IMR-90 (cell line): ENCODE measurements around the gene SMOC1. TPM values are rescaled to one million over a fixed set of nuclear protein-coding genes. Genes with fewer than 3 reads are reported as not detected.
A peak's percentile ranks its signal among the peaks of the same experiment; 100 is the strongest.

Experiments
- ATAC-seq: fragments of 200-7000 bp; cut with Tn5 transposase; 2 replicates; pipeline ENCODE4 v1.9.1; 2020; ENCODE audit warnings: low read depth, mild to moderate bottlenecking, moderate library complexity
- BruUV-seq: library from RNA; stranded (reverse); fragments of 400-500 nt; replicated peaks from 2 replicates; lab custom pipeline; 2021; lab: Mats Ljungman, UMichigan
- CTCF ChIA-PET: fragments of 300-600 bp; formaldehyde crosslinking; extraction: SDS; loops from one replicate; lab custom pipeline; 2021; ENCODE audit warnings: antibody characterized with exemption; lab: Yijun Ruan, JAX
- POLR2A ChIA-PET: fragments of 300-600 bp; sonication (Branson Sonifier 250); formaldehyde crosslinking; loops from one replicate; lab custom pipeline; 2022; ENCODE audit warnings: antibody characterized with exemption; ENCODE audit not compliant: unreplicated experiment; lab: Charles Lee
- DNase-seq: peaks from one replicate; pipeline ENCODE4 v3.0.0; 2013
- H2AFZ ChIP-seq: replicated peaks from 2 replicates; pipeline ENCODE3; 2013; ENCODE audit warnings: low read length, mild to moderate bottlenecking; ENCODE audit not compliant: poor library complexity
- H2AK5ac ChIP-seq: 2 replicates; pipeline ENCODE4 v1.6.1; 2013; ENCODE audit warnings: low read depth, low read length, inconsistent platforms
- H2AK9ac ChIP-seq: replicated peaks from 2 replicates; pipeline ENCODE3; 2013; ENCODE audit warnings: mild to moderate bottlenecking, low read depth, low read length, moderate library complexity; ENCODE audit not compliant: poor library complexity
- H2BK120ac ChIP-seq: 2 replicates; pipeline ENCODE4 v1.6.1; 2013; ENCODE audit warnings: low read depth, low read length, inconsistent platforms
- H2BK15ac ChIP-seq: 3 replicates; pipeline ENCODE4 v1.6.1; 2013; ENCODE audit warnings: low read depth, low read length, inconsistent platforms
- H2BK20ac ChIP-seq: 2 replicates; pipeline ENCODE4 v1.6.1; 2013; ENCODE audit warnings: low read depth, mild to moderate bottlenecking, inconsistent platforms, low read length, moderate library complexity
- H2BK5ac ChIP-seq: 2 replicates; pipeline ENCODE4 v1.6.1; 2013; ENCODE audit warnings: mild to moderate bottlenecking, low read depth, low read length, inconsistent platforms; ENCODE audit not compliant: poor library complexity, severe bottlenecking
- H3K14ac ChIP-seq: replicated peaks from 2 replicates; pipeline ENCODE4 v1.6.1; 2013; ENCODE audit warnings: low read depth, low read length, inconsistent platforms
- H3K18ac ChIP-seq: 2 replicates; pipeline ENCODE4 v1.6.1; 2013; ENCODE audit warnings: low read depth, low read length, control low read depth
- H3K23ac ChIP-seq: 2 replicates; pipeline ENCODE4 v1.6.1; 2013; ENCODE audit warnings: low read depth, low read length, inconsistent platforms
- H3K27ac ChIP-seq: 2 replicates; pipeline ENCODE4 v1.5.1; 2013; ENCODE audit warnings: mild to moderate bottlenecking, control low read depth, low read length; ENCODE audit not compliant: insufficient read depth
- H3K27me3 ChIP-seq: 2 replicates; pipeline ENCODE4 v1.6.1; 2013; ENCODE audit warnings: low read length; ENCODE audit not compliant: control insufficient read depth, insufficient read depth
- H3K36me3 ChIP-seq: 2 replicates; pipeline ENCODE4 v1.6.1; 2013; ENCODE audit warnings: low read length, mixed read lengths; ENCODE audit not compliant: control insufficient read depth, insufficient read depth
- H3K4ac ChIP-seq: 2 replicates; pipeline ENCODE4 v1.6.1; 2013; ENCODE audit warnings: low read depth, low read length, inconsistent platforms
- H3K4me1 ChIP-seq: 2 replicates; pipeline ENCODE4 v1.6.1; 2013; ENCODE audit warnings: low read length, mixed read lengths; ENCODE audit not compliant: control insufficient read depth, insufficient read depth
- H3K4me2 ChIP-seq: 2 replicates; pipeline ENCODE4 v1.6.1; 2013; ENCODE audit warnings: low read depth, mild to moderate bottlenecking, control low read depth, low read length, moderate library complexity
- H3K4me3 ChIP-seq: 2 replicates; pipeline ENCODE4 v1.5.1; 2013; ENCODE audit warnings: low read depth, mild to moderate bottlenecking, control low read depth, low read length, moderate library complexity; ENCODE audit not compliant: insufficient read depth
- H3K56ac ChIP-seq: 2 replicates; pipeline ENCODE4 v1.6.1; 2013; ENCODE audit warnings: low read length, inconsistent platforms; ENCODE audit not compliant: insufficient read depth; ENCODE audit errors: extremely low read depth
- H3K79me1 ChIP-seq, 2 experiments: 2 replicates each; pipeline ENCODE4 v1.6.1; 2013; ENCODE audit warnings: low read length in 2 of 2, inconsistent platforms in 1 of 2, low read depth in 1 of 2
- H3K9ac ChIP-seq: 2 replicates; pipeline ENCODE4 v1.6.1; 2013; ENCODE audit warnings: low read depth, low read length, control low read depth
- H3K9me1 ChIP-seq: 2 replicates; pipeline ENCODE4 v1.6.1; 2013; ENCODE audit warnings: low read length, inconsistent platforms; ENCODE audit not compliant: insufficient read depth
- H3K9me3 ChIP-seq: 2 replicates; pipeline ENCODE4 v1.6.1; 2013; ENCODE audit warnings: low read length; ENCODE audit not compliant: control insufficient read depth, insufficient read depth
- H4K20me1 ChIP-seq: 2 replicates; pipeline ENCODE4 v1.6.1; 2013; ENCODE audit warnings: low read length, inconsistent platforms; ENCODE audit not compliant: insufficient read depth
- H4K5ac ChIP-seq: 2 replicates; pipeline ENCODE4 v1.6.1; 2013; ENCODE audit warnings: mild to moderate bottlenecking, low read depth, low read length, control low read depth
- H4K8ac ChIP-seq, 2 experiments: 2 replicates each; pipeline ENCODE4 v1.6.1; 2013; ENCODE audit warnings: low read depth in 2 of 2, low read length in 2 of 2, control low read depth in 1 of 2, inconsistent platforms in 1 of 2
- H4K91ac ChIP-seq: 2 replicates; pipeline ENCODE4 v1.6.1; 2013; ENCODE audit warnings: low read depth, low read length, inconsistent platforms; ENCODE audit not compliant: insufficient read depth
- BHLHE40 ChIP-seq: fragments of 150-350 bp; IDR thresholded peaks from 2 replicates; pipeline ENCODE4 v1.6.1; 2016; ENCODE audit warnings: mild to moderate bottlenecking, low read depth, low read length
- CEBPB ChIP-seq: IDR thresholded peaks from 2 replicates; pipeline ENCODE4 v1.6.1; 2012; ENCODE audit warnings: low read depth, low read length, improper control_type of control experiment
- MAFK ChIP-seq: IDR thresholded peaks from 2 replicates; pipeline ENCODE4 v1.6.1; 2012; ENCODE audit warnings: low read depth, low read length, improper control_type of control experiment
- NFE2L2 ChIP-seq: fragments of 150-350 bp; IDR thresholded peaks from 2 replicates; pipeline ENCODE4 v1.6.1; 2016; ENCODE audit warnings: low read depth, mild to moderate bottlenecking, low read length
- POLR2A ChIP-seq: IDR thresholded peaks from 2 replicates; pipeline ENCODE4 v1.6.1; 2012; ENCODE audit warnings: mild to moderate bottlenecking, low read depth, low read length
- RAD21 ChIP-seq: IDR thresholded peaks from 2 replicates; pipeline ENCODE4 v1.6.1; 2012; ENCODE audit warnings: low read length, improper control_type of control experiment
- RCOR1 ChIP-seq: IDR thresholded peaks from 2 replicates; pipeline ENCODE4 v1.6.1; 2012; ENCODE audit warnings: mild to moderate bottlenecking, low read length, improper control_type of control experiment; ENCODE audit not compliant: insufficient replicate concordance
- RFX5 ChIP-seq: IDR thresholded peaks from 2 replicates; pipeline ENCODE4 v1.8.0; 2012; ENCODE audit warnings: low read depth, mild to moderate bottlenecking, low read length, moderate library complexity
- USF2 ChIP-seq: fragments of 150-350 bp; IDR thresholded peaks from 2 replicates; pipeline ENCODE4 v1.6.1; 2017; ENCODE audit warnings: mild to moderate bottlenecking, antibody characterized with exemption, low read length, low read depth
- WGBS, 2 experiments: methylation state at CpG; one replicate each; pipeline versions ENCODE4 v1.1.5 to v1.1.7; 2013; ENCODE audit warnings: missing lambda C conversion rate in 2 of 2; ENCODE audit not compliant: insufficient read length in 1 of 2; ENCODE audit errors: extremely low coverage in 2 of 2; 5-methylcytosine and 5-hydroxymethylcytosine counted together
- dilution Hi-C: fragments of 300-500 bp; cut with HindIII; formaldehyde crosslinking; loops from one replicate; pipeline ENCODE4 v1.14.3; 2018; ENCODE audit warnings: low sequenced_read_pairs; ENCODE audit not compliant: unreplicated experiment
- in situ Hi-C: fragments of 300-500 bp; cut with MboI; formaldehyde crosslinking; loops from 3 replicates; pipeline ENCODE4 v1.14.3; 2019; ENCODE audit warnings: low sequenced_read_pairs, inconsistent platforms, mixed read lengths
- intact Hi-C: fragments of 100-400 bp; cut with micrococcal nuclease; formaldehyde crosslinking; loops from 2 replicates; pipeline ENCODE4 v1.10.0; 2022
- polyA plus RNA-seq, 3 experiments: library from polyadenylated mRNA; depleted of rRNA; stranded (reverse); fragments of >200 nt; gene quantifications; 2 replicates each; pipeline ENCODE4 v1.2.3, GENCODE V29; 2012; ENCODE audit warnings: low replicate concordance in 1 of 3
- total RNA-seq: library from RNA; depleted of rRNA; stranded (reverse); fragments of >200 nt; gene quantifications from 2 replicates; pipeline ENCODE4 v1.2.3, GENCODE V29; 2012

SMOC1 gene
- total and polyA plus RNA-seq, 2 of the 4 experiments (the other 2 are of a cell fraction), result 0.90 to 4.1 TPM

DNA sequence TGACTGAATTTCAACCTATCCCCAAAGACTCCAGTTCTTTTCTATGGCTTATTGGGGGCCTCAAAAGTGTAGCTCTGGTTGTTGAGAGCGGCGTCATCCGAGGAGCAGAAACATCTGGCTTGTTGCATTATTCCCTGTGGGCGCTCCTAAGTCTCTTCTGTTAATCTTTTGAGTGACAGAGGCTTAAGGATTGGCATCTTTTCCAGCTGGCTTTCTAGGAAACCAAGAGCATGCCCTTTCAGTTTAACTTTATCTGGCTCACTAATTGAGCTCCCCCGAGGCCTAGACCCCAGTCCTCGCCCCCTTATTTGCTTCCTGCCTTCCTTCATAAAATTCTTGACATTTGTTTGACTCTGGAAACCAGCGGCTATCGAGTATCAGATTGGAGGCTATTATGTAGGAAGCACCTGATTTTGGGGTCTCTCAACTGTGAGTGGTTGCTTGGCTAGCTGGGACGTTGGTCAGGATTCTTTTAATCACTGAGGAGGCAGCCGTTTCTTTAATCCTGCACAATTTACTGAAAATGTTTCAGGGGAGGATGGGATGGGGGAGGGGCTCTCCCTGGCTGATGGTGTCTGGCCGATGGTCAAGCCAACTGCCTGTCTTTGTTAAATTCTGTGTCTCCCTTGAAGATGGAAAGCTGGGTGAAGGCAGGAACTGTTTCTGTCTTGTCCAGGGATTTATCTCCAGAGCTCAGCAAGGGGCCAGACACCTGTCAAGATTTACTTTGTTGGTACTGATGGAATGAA is 3.1 kb downstream of the SMOC1 start:
- ATAC-seq, result no peak
- no peak for DNase-seq
- H2BK5ac ChIP-seq, result no peak overlapping the region
- no peak overlapping the region for H2AFZ ChIP-seq
- H3K4me3 ChIP-seq, result no peak overlapping the region; the same call in 1 of the 2 replicates
- peaks cover 9% of the 10 kb centered on the region for H3K4me1 ChIP-seq
- BruUV-seq, result no TSS peak
- H3K9ac ChIP-seq, result no peak overlapping the region
- peak overlapping the region; percentile 86 for H3K4me2 ChIP-seq
- H3K79me1 ChIP-seq, result peaks cover 2 to 6% of the 10 kb centered on the region in 2 experiments; a peak in 2 of 4 replicates
- no peak overlapping the region for H4K8ac ChIP-seq
- H2AK9ac ChIP-seq, result no peak overlapping the region
- H3K23ac ChIP-seq, result no peak overlapping the region; the same call in 1 of the 2 replicates
- no peak overlapping the region for H3K18ac ChIP-seq
- intact Hi-C loops (no loop called here), dilution Hi-C loops (no loop called here), in situ Hi-C loops (loop anchor here (5.0 kb wide), 1 partner anchor 135 kb away; no protein-coding TSS in a partner anchor)
- H2AK5ac ChIP-seq, result 0 out of 2 replicates have a peak overlapping the region, but pooled peaks have one; percentile 4
- no peak overlapping the region for H2BK15ac ChIP-seq
- H3K27me3 ChIP-seq, result 0 out of 2 replicates have a peak, but pooled peaks cover 2% of the 10 kb centered on the region
- no peak overlapping the region for H3K27ac ChIP-seq
- H2BK20ac ChIP-seq, result no peak overlapping the region
- POLR2A ChIA-PET, result interaction anchor here (0.8 kb wide), 1 partner anchor 477 kb away, joined by 3 read pairs; the partner anchor contains the start of gene COX16
- H2BK120ac ChIP-seq, result no peak overlapping the region
- no peak overlapping the region for H3K56ac ChIP-seq
- 0% methylated on average over 1 of the region's 11 CpGs; no CpG with 5 or more reads in 1 of the 2 experiments for WGBS, 2 experiments
- H4K20me1 ChIP-seq, result no peaks in the 10 kb centered on the region
- no peaks in the 10 kb centered on the region for H3K9me3 ChIP-seq
- no peak overlapping the region for H4K91ac ChIP-seq
- H3K14ac ChIP-seq, result no peak overlapping the region
- no peak overlapping the region for H3K4ac ChIP-seq
- H4K5ac ChIP-seq, result no peak overlapping the region
- H3K9me1 ChIP-seq, result no peaks in the 10 kb centered on the region
- H3K36me3 ChIP-seq, result no peaks in the 10 kb centered on the region
- no peak for TF ChIP-seq RCOR1
- no peak for TF ChIP-seq BHLHE40
- no peak for TF ChIP-seq CEBPB
- TF ChIP-seq RFX5, result no peak
- no peak for TF ChIP-seq POLR2A
- no peak for TF ChIP-seq RAD21
- TF ChIP-seq NFE2L2, result no peak
- TF ChIP-seq MAFK, result no peak
- no peak for TF ChIP-seq USF2
- CTCF ChIA-PET, result interaction anchor here (1.4 kb wide), 1 partner anchor 19 kb away, joined by 4 read pairs; no protein-coding TSS in a partner anchor
